AG09309 (cell line): ENCODE measurements around the gene LCE2B.

Experiments used
- DNase-seq: peaks from one replicate; pipeline ENCODE4 v3.0.0-alpha.2; 2010; ENCODE audit warnings: low read depth
- H3K4me3 ChIP-seq: 2 replicates; pipeline ENCODE4 v1.5.1; 2011; ENCODE audit warnings: mild to moderate bottlenecking, low read depth, low read length, moderate library complexity; ENCODE audit not compliant: control insufficient read depth
- CTCF ChIP-seq: IDR thresholded peaks from 2 replicates; pipeline ENCODE4 v1.5.1; 2011; ENCODE audit warnings: mild to moderate bottlenecking, low read depth, low read length, inconsistent platforms; ENCODE audit not compliant: insufficient read depth, control insufficient read depth; ENCODE audit errors: missing control alignments

The LCE2B gene

GRCh38 chr1:152728986-152729385 is 43.1 kb downstream of the LCE2B start:
- no peak for TF ChIP-seq CTCF
- H3K4me3 ChIP-seq, result no peak overlapping the region
- no peak for DNase-seq

- no peak for DNase-seq
- H3K4me3 ChIP-seq, result no peak overlapping the region
- no peak for TF ChIP-seq CTCF
These were observed 49.7 kb downstream of the LCE2B start for GRCh38 chr1:152735648-152736047.
